Activated naive CD4-positive, alpha-beta T cell treated with anti-CD3 and anti-CD28 coated beads, Interleukin-2, amount 50 U/mL, for 16 hours (primary cell): Measurements from ENCODE around the gene SLC16A6.
A peak's percentile ranks its signal among the peaks of the same experiment; 100 is the strongest.
"Not testable (repeated sequence)": the region's sequence is repeated elsewhere in the genome, so short reads cannot be mapped to it uniquely, and the experiment has no call there.

Experiments used
- DNase-seq: peaks from one replicate; pipeline ENCODE4 v3.0.0-alpha.2; 2020

SLC16A6 gene, protein sequence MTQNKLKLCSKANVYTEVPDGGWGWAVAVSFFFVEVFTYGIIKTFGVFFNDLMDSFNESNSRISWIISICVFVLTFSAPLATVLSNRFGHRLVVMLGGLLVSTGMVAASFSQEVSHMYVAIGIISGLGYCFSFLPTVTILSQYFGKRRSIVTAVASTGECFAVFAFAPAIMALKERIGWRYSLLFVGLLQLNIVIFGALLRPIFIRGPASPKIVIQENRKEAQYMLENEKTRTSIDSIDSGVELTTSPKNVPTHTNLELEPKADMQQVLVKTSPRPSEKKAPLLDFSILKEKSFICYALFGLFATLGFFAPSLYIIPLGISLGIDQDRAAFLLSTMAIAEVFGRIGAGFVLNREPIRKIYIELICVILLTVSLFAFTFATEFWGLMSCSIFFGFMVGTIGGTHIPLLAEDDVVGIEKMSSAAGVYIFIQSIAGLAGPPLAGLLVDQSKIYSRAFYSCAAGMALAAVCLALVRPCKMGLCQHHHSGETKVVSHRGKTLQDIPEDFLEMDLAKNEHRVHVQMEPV

DNA sequence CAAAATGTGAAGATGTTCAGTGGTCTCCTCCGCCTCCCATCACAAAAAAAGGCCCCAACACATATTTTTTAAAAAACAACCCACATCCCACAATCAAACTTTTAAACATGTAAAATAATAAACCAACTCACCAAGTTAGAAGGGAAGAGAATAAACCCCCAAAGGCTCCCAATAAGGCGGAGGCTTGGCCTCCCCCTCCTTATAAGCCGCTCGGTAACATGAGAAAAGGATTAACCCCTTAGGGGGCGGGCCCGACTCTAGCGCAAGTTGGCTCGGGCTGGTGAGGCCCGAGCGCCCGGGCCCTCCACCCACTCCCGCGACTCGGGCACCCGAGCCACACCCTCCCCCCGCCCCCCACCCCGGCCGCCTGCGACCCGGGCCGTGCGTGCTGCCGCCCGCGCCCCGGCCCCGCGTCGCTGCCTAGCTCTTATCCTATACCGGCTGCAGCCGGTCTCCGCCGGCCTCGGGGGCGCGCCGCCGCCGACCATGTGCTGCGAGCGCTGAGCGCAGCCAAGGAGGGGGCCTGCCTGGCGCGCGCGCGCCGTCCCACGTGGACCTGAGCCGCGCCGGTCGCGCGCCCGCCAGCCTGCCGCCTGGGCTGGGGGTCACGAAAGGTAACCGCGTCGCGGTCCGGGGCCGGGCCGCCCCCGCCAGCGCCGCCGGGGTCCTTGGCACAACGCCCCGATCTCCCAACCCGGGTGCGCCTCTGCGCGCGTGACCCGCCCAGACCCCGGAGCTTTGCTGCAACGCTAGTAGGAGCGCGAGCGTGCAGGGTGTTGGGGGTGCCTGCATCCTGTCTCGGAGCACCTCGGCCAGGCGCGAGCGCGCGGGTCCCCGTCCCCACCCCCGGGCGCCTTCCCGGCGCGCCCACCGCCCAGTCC lies at the start of gene SLC16A6, which contains the start of gene ARSG:
Gene SLC16A6, minus strand, starts transcription at position 173 of the 881 bp plus-strand sequence. CDS start 12,807 bp downstream, outside the sequence.
Gene ARSG, plus strand, starts transcription at position 541 of the 881 bp plus-strand sequence. CDS start 15,999 bp downstream, outside the sequence.
- peak; percentile 90 for DNase-seq

DNA sequence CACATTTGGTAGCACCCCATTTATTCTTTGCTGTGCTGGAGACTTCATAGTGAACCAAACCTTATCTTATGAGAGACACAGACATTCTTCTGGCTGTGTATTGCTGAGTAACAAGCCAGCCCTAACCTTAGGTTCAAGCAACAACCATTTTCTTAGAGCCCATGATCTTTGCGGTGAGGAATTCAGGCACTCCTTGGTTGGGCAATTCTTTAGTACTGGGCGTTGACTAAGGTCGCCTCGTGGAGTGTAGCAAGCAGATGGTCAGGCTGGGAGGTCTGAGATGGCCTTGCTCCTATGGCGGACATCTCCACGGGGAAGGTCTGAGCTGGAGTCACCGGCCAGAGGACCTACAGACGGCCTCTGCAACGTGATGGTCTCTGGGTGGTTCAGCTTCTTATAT lies 43.5 kb upstream of the SLC16A6 start:
- no peak for DNase-seq

DNA sequence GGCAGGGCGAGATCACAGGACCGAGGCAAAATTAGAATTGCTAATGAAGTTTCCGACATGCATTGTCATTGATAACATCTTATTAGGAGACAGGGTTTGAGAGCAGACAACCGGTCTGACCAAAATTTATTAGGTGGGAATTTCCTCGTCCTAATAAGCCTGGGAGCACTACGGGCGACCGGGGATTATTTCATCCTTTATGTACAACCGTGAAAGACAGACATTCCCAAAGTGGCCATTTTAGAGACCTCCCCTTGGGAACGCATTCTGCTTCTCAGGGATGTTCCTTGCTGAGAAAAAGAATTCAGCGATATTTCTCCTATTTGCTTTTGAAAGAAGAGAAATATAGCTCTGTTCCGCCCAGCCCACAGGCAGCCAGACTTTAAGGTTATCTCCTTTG lies 41.0 kb upstream of the SLC16A6 start:
- not testable (repeated sequence) for DNase-seq

DNA sequence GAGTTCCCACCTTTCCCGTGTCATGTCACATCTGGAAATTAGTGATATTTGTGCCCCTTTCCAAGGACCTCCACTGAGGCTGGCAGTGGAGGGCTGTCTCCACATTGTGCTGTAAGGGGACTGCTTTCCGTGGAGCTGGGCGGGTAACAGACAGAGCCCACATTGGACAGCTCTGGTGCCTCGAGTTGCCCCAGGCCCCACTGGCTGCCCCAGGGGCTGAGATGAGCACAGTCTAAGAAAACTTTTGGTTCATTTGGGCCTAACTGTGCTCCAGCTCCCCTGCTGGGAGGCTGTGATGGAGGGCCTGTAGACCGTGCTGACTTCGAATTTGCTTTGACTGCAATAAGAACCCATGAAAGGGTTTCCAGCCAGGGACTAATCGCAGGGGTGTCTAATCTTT lies 38.4 kb upstream of the SLC16A6 start:
- DNase-seq, result no peak

DNA sequence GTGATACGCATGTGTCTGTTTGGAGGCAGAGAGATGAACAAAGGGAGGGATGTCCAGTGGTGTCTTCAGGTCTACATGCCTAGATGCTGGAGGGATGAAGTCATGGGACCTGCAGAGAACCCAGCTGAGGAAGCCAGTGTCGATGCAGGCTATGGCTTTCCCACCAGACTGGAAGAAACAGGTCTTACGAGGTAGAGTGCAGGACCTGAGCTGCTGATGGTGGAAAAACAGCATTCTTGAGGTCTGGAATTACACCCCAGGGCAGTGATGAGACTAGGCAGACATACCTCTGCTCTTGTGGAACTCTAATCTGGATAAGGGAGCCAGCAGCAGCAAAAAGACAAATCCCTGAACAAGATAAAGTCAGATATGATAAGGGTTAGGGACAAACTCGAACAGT lies 37.7 kb upstream of the SLC16A6 start:
- DNase-seq, result no peak

DNA sequence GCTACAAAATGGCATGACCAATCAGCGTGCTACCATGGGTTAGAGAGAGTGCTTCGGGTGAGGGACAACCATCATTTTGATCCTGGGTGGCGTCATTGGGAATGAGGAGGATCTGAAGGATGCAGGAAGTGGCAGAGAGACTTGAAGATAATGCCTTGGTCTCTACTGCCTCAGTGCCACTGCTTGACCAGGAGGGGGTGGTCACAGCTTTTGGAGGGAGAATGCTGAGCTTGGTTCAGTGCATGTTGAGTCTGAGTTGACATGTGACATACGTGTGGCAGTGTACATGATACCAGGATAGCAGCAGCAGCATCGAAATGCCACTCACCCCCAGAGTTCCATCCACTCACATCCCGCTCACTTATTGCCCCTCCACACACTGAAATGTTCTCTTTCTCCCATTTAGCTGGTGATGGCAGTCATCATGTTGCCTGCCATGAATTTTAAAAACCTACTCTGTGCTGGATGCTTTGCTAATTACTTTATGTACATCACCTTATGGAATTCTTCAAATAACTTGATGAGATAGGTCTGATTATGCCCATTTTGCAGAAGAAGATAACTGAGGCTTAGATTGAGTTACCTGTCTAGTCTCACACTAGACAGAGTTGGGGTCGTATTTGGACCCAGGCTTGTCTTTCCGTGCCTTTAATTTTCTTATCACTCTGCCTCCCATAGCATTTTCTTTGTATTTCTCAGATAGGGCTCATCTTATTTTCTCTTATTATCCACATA lies 37.1 kb upstream of the SLC16A6 start:
- no peak for DNase-seq

DNA sequence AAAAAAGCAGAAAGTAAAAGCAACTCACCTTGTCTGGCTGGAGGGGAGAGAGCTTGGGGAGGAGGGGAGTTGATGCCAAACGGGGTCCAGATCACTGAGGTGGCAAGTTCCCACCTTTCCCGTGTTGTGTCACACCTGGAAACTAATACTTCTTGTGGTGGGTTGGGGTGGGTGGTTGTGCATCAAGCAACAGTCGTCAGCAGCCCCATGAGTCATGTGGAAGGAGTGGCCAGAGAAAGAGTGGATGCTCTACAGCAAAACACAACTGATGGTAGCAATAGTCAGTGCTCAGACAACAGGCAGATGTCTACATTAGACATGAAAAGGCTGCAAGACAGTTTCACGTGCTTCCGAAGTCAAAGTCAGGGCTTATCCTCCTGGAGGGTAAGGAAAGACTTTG lies 35.8 kb upstream of the SLC16A6 start:
- no peak for DNase-seq

DNA sequence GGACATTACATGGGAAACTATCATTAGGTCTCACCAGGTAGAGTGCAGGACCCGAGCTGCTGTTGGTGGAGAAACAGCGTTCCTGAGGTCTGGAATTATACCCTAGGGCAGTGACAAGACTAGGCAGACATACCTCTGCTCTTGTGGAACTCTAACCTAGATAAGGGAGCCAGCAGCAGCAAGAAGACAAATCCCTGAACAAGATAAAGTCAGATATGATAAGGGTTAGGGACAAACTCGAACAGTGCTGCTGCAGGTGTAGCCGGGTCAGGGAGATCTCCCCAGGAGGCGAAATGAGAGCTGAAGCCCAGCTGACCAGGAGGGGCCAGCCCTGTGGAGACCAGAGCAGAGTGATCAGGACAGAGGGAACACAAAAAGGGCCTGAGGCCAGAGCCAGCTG lies 35.0 kb upstream of the SLC16A6 start:
- DNase-seq, result no peak

DNA sequence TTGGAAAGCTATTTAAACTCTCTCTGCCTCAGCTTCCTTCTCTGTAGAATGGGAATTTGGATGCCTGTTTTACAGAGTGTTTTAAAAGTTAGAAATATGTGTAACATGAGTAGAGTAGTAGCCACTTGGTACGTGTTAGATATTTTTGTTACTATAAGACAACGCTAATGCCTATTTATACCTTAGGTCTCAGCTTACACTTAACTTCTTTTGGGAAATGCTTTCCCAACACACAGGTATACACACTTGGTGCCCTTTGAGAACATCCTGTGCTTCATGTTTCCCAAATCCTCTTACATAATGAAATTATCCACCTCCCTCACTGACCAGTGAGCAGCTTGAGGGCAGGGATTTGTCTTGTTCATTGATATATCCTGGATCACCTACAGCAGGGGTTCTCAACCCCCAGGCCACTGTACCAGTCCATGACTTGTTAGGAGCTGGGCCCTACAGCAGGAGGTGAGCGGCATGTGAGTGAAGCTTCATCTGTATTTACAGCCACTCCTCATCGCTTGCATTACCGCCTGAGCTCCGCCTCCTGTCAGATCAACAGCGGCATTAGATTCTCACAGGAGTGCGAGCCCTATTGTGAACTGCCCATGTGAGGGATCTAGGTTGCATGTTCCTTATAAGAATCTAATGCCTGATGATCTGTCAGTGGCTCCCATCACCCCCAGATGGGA lies 33.9 kb upstream of the SLC16A6 start:
- DNase-seq, result no peak

DNA sequence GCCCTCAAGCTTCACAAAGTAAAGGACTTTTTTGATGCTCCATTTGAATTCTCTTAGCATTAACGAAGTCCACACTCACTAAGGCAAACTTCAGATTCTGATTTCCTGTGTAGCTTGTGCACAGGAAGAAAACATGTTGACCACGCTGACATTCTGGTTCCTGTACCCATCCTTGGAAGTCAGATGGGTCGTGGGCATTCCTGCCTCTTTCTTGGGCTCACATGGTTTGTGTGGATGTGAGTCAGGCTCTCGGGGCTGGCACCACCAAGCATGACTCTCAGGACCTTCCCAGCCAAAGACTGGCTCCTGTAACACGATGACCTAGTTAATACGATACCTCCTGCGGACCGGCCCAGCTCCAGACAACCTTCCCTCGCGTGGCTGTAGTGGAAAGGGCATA lies 33.2 kb upstream of the SLC16A6 start:
- no peak for DNase-seq

DNA sequence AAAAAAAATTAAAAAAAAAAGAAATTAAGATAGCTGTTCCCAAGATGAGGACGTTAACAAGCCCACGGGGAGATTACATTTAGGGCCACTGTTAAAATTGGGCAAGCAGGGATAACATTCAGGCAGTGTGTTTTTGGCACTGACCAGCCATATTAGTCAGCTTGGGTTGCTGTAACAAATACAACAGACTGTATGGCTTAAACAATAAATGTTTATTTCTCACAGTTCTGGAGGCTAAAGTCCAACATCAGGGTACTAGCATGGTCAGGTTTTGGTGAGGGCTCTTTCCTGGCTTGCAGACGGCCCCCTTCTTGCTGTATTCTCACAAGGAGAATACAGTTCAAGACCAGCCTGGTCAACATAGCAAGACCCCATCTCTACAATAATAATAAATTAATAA lies 31.7 kb upstream of the SLC16A6 start:
- DNase-seq, result no peak

DNA sequence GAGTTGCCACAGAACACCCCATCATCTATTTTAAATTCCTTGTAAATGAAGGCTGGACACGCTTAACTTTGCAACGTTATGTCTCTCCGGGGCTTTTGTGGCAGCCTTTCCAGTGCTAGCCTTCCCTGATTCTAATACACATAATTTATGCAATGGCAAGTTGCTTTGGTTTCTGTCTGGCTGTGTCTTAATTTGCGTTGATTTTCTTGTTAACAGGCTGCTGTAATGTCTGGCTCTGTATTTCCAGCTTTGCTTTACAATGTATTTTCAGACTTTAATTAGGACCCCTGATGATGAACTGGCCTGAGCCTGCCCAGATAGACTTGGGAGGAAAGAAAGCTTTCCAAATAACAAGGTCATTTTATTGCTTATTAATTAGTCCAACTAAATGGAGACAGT lies 30.6 kb upstream of the SLC16A6 start:
- DNase-seq, result no peak

DNA sequence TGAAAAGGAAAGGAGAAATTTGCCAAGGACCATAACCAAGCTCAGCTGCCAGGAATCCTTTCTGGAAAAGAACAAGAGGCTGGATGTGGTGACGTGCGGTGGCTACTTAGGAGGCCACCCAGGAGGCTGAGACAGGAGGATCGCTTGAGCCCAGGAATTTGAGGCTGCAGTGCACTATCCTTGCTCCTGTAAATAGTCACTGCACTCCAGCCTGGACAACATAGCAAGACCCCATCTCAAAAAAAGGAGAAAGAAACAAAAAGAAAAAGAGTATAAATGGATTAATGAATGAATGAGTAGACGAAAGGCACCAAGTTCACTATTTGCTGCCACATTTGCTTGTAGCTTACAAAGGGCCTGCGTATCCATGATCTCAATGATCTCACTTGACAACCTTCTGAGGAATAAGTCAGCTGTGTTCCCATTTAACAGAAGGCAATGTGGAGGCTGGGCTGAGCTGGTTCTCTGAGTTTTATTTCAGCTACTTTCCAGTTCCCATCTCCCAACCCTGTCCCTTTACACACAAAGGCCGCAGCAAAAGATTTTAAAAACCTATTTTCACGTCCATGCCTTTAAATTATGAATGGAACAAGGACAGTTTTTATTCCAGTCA lies 30.1 kb upstream of the SLC16A6 start:
- no peak for DNase-seq

DNA sequence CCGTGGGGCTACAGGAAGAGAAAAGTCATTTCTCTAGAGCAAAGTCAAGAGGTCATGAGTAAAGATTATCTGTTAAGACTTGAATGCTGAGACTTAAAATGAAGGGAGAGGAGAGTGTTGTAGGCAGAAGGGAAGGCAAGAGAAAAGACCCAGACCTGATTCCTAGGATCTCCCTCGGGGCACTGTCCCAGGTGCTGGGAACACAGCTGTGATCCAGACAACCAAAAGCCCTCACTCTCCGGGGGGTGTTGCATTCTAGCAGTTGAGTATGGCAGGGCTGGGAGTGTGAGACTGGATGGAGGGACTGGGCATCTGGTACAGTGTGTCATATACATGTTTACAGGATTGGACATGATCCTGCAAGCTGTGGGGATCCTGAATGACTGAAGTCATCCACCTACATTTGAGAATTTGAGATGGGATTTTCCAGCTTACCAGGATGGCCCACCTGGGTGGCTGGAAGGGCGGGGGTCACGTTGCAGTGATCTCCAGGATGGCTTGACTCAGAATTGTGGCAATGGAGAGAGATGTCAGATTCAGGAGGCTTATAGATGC lies 29.5 kb upstream of the SLC16A6 start:
- DNase-seq, result no peak

DNA sequence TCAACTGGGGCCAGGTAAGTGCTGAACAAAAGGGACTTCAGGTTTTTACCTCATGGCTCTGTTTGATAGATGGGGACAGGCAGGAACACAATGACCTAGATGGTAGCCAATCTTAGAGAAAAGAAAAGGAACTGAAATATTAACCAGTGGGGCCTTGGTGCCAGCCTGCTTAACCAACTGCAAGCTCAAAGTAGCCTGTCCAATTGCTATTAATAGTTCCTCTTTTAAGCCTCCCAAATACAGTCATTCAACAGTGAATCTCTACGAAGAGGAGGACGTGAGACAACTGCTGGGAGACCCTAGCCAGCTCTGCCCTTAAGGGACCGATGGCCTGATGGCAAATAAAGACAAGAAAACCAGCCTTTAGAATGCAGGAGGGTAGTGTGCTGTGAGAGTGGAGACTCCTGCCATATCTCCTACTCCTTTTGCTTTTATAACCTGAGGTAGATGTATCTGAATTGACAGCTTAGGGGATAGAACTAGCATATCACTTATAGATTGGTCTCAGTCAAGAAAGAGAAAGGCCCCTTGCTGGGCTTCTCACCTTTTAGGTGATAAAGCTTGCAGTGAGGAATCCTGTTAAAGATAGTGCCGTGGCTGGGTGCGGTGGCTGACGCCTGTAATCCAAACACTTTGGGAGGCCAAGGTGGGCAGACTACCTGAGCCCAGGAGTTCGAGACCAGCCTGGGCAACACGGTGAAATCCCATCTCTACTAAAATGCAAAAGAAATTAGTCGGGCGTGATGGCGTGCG lies 28.7 kb upstream of the SLC16A6 start:
- no peak for DNase-seq

DNA sequence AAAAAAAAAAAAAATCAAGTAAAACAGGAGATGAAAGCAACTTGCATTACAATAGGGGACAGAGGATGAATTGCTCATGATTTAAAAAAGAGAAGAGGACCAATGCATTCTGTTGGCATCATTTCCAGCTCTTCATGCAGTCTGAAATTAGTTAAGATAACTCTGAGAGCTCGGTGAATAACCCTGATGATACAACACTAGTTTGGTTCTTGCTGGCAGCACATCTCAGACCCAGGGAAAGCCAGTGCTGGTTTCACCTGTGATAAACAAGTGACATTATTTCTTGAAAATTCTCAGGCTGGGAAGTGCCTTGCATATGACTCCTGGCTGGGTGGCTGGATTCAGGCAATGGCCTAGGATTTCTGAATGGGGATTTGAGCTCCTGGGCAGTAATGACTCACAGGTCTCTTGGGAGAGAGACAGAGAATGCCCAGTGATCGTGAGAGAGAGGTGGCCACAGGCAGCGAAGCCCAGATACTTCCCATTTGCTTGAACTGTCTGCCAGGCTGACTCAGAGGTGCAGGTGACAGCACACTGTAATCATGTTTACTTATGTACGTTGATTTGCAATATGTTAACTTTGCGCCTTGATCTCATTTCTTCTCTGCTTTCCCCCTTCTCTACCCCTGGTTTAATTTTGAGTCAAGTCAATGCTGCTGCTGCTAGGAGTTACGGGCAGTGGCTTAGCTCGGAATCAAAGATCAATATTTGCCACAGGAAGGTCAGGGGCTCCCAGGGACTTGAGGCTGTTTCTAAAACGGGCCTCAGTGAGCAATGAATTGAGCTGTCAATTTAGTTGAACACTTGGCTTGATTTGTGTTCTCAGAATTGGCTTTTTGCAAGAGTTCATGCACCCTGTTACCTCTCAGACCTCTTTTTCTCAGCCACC lies 27.4 kb upstream of the SLC16A6 start:
- no peak for DNase-seq

DNA sequence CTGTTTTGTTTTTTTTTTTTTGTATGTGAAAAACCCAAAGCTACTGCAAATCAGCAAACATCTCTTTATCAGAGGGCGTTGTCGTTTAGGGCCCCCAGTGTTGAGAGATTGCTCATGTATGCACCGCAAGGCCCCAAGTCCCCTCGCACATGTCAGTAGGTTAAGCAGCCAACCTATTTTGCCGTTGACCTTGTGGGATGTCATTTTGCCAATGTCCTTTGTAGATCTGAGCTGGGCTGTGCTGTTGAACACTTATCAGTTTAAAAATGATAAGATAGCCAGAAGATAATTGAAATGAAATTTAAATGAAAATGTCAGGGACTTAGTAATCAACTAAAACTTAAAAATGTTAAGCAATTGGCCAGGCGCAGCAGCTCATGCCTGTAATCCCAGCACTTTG lies 26.5 kb upstream of the SLC16A6 start:
- DNase-seq, result no peak

DNA sequence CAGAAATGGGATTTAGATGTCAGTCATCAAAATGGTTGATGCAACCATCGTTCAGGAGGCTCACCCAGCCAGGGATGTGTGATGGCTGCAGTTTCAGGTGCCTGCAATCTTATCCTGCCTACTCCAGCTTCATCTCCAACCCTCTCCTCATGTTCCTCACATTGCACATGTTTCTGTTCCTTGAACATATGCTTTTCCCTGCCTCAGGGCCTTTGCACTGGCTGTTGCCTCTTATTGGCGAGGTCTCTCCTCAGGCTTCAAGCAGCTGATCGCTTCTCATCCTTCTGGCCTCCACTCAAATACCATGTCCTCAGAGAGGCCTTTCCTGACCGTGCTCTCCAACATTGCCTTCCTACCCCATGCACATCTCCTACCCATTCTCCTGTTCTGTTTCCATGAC lies 25.0 kb upstream of the SLC16A6 start:
- no peak for DNase-seq

DNA sequence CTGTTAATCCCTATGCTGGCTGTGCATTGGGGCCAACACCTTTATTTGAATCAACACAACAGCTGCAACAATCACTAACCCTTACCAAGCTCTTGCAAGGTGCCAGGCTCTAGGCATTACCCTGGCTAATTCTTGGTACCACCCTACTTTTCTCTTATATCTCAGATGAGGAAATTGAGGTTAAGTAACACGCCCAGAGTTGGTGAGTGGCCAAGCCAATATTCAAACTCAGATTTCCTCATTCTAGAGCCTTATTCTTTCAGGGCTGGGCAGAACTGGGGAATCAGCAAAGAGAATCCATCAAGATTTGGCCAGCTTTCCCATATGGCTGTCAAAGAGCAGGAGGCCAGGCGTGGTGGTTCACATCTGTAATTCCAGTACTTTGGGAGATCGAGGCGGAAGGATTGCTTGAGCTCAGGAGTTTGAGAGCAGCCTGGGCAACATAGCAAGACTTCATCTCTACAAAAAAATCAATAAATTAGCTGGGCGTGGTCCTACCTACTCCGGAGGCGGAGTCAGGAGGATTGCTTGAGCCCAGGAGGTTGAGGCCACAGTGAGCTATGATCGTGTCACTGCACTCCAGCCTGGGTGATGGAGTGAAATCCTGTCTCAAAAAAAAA lies 24.1 kb upstream of the SLC16A6 start:
- DNase-seq, result no peak
